ENCODE data around the gene QRICH2.

Gene QRICH2

GRCh38 chr17:76237859-76238313 is 70.2 kb downstream of the QRICH2 start:
- H3K9ac ChIP-seq (ENCODE audit: low read length), result no peak overlapping the region
- no peak for DNase-seq
- H3K27me3 ChIP-seq (replicated peaks; ENCODE audit: insufficient read depth, low read length), result 0 out of 2 replicates have a peak, but pooled peaks cover 4% of the 10 kb centered on the region

GRCh38 chr17:76236603-76237002 is 71.5 kb downstream of the QRICH2 start:
- Histone ChIP-seq H3F3A (ENCODE audit: insufficient read depth, low read length) (no peaks in the 10 kb centered on the region), H3K79me2 (ENCODE audit: low read length) (no peaks in the 10 kb centered on the region), H3K36me3 (replicated peaks; ENCODE audit: insufficient read depth, low read length) (no peaks in the 10 kb centered on the region), H3K4me3 (ENCODE audit: low read length) (no peak overlapping the region), H3K4me2 (ENCODE audit: low read depth, low read length) (no peak overlapping the region), H3K9me2 (replicated peaks; ENCODE audit: insufficient read depth, low read length) (no peaks in the 10 kb centered on the region), H2AFZ (ENCODE audit: low read length) (no peak overlapping the region), H4K20me1 (ENCODE audit: insufficient read depth, low read length) (no peaks in the 10 kb centered on the region), H3K9ac (ENCODE audit: low read length) (no peak overlapping the region), H3K9me3 (replicated peaks; ENCODE audit: insufficient read depth, low read length) (no peaks in the 10 kb centered on the region), H3K27ac (ENCODE audit: low read length) (no peak overlapping the region), H3K4me1 (ENCODE audit: low read length) (peaks cover 4% of the 10 kb centered on the region; the same call in 1 of the 2 replicates), H3K27me3 (replicated peaks; ENCODE audit: insufficient read depth, low read length) (0 out of 2 replicates have a peak, but pooled peaks cover 4% of the 10 kb centered on the region)
- TF ChIP-seq EZH2phosphoT487 (IDR thresholded peaks at IDR 0.05; ENCODE audit: low read length) (no peak), CTCF (IDR thresholded peaks at IDR 0.05; ENCODE audit: low read length) (no peak), EZH2 (optimal IDR thresholded peaks at IDR 0.05; ENCODE audit: low read depth, low read length) (no peak)
- no peak for DNase-seq

More at GRCh38 chr17:76237859-76238313, 70.2 kb downstream of the QRICH2 start:
- Histone ChIP-seq H3K27ac (ENCODE audit: low read length) (no peak overlapping the region), H3K4me1 (ENCODE audit: low read length) (peaks cover 4% of the 10 kb centered on the region; the same call in 1 of the 2 replicates), H3K9me3 (replicated peaks; ENCODE audit: insufficient read depth, low read length) (no peaks in the 10 kb centered on the region), H3K9me2 (replicated peaks; ENCODE audit: insufficient read depth, low read length) (no peaks in the 10 kb centered on the region), H3K36me3 (replicated peaks; ENCODE audit: insufficient read depth, low read length) (no peaks in the 10 kb centered on the region), H3K4me3 (ENCODE audit: low read length) (no peak overlapping the region), H4K20me1 (ENCODE audit: insufficient read depth, low read length) (no peaks in the 10 kb centered on the region), H3K79me2 (ENCODE audit: low read length) (no peaks in the 10 kb centered on the region), H3F3A (ENCODE audit: insufficient read depth, low read length) (no peaks in the 10 kb centered on the region), H3K4me2 (ENCODE audit: low read depth, low read length) (no peak overlapping the region), H2AFZ (ENCODE audit: low read length) (no peak overlapping the region)
- no peak for TF ChIP-seq EZH2 (optimal IDR thresholded peaks at IDR 0.05; ENCODE audit: low read depth, low read length)
- no peak for TF ChIP-seq CTCF (IDR thresholded peaks at IDR 0.05; ENCODE audit: low read length)
- TF ChIP-seq EZH2phosphoT487 (IDR thresholded peaks at IDR 0.05; ENCODE audit: low read length), result no peak

GRCh38 chr17:76235883-76236282 is 72.2 kb downstream of the QRICH2 start:
- Histone ChIP-seq H2AFZ (ENCODE audit: low read length) (no peak overlapping the region), H4K20me1 (ENCODE audit: insufficient read depth, low read length) (no peaks in the 10 kb centered on the region), H3K79me2 (ENCODE audit: low read length) (no peaks in the 10 kb centered on the region), H3F3A (ENCODE audit: insufficient read depth, low read length) (no peaks in the 10 kb centered on the region), H3K4me3 (ENCODE audit: low read length) (no peak overlapping the region), H3K27ac (ENCODE audit: low read length) (no peak overlapping the region), H3K9me3 (replicated peaks; ENCODE audit: insufficient read depth, low read length) (no peaks in the 10 kb centered on the region), H3K9me2 (replicated peaks; ENCODE audit: insufficient read depth, low read length) (no peaks in the 10 kb centered on the region), H3K4me2 (ENCODE audit: low read depth, low read length) (no peak overlapping the region), H3K9ac (ENCODE audit: low read length) (no peak overlapping the region), H3K27me3 (replicated peaks; ENCODE audit: insufficient read depth, low read length) (no peaks in the 10 kb centered on the region), H3K4me1 (ENCODE audit: low read length) (peaks cover 2% of the 10 kb centered on the region; the same call in 1 of the 2 replicates), H3K36me3 (replicated peaks; ENCODE audit: insufficient read depth, low read length) (no peaks in the 10 kb centered on the region)
- TF ChIP-seq EZH2 (optimal IDR thresholded peaks at IDR 0.05; ENCODE audit: low read depth, low read length) (no peak), CTCF (IDR thresholded peaks at IDR 0.05; ENCODE audit: low read length) (no peak), EZH2phosphoT487 (IDR thresholded peaks at IDR 0.05; ENCODE audit: low read length) (no peak)
- DNase-seq, result no peak

Measured in MM.1S (cell line).